HEK293 (cell line): ENCODE measurements around the gene STARD13.

ENCODE experiments used
- CTCF ChIP-seq: fragments of 450-650 bp; formaldehyde crosslinking; IDR thresholded peaks from 2 replicates; pipeline ENCODE4 v1.5.1; 2016; ENCODE audit warnings: missing biosample characterization, missing genetic modification characterization
- SETDB1 ChIP-seq: IDR thresholded peaks from one replicate; pipeline ENCODE4 v1.6.1; 2017; ENCODE audit warnings: mild to moderate bottlenecking, low read length, moderate library complexity, mixed read lengths; ENCODE audit not compliant: insufficient read length
- ZFP69B ChIP-seq: fragments of 450-650 bp; formaldehyde crosslinking; IDR thresholded peaks from 2 replicates; pipeline ENCODE4 v1.5.1; 2016; ENCODE audit warnings: missing biosample characterization, missing genetic modification characterization
- ZNF174 ChIP-seq: fragments of 450-650 bp; formaldehyde crosslinking; IDR thresholded peaks from 2 replicates; pipeline ENCODE4 v1.5.0; 2017; ENCODE audit warnings: missing biosample characterization, mild to moderate bottlenecking, missing genetic modification characterization
- ZNF274 ChIP-seq, 2 experiments: fragments of 200-500 bp in 1 of 2; fragments of 450-650 bp in 1 of 2; sonication (Bioruptor generic) in 1 of 2; formaldehyde crosslinking in 1 of 2; IDR thresholded peaks; 2 replicates each; pipeline versions ENCODE4 v1.5.1 to v1.6.1; 2014 to 2016; ENCODE audit warnings: borderline replicate concordance in 1 of 2, inconsistent platforms in 1 of 2, low read length in 1 of 2, missing biosample characterization in 1 of 2, missing genetic modification characterization in 1 of 2
- ZXDB ChIP-seq: fragments of 450-650 bp; formaldehyde crosslinking; IDR thresholded peaks from 2 replicates; pipeline ENCODE4 v1.5.1; 2016; ENCODE audit warnings: missing biosample characterization, missing genetic modification characterization

- TF ChIP-seq ZNF174 (no peak), ZNF274 (IDR thresholded peaks at IDR 0.05; ENCODE audit: low read length) (no peak), ZNF274 (tag by site-specific recombination; IDR thresholded peaks at IDR 0.05; ENCODE audit: borderline replicate concordance) (no peak), SETDB1 (no peak), ZXDB (tag by site-specific recombination) (no peak), ZFP69B (no peak), CTCF (tag by site-specific recombination) (no peak)
Measured at GRCh38 chr13:33322543-33322809, 36.9 kb upstream of the STARD13 start.
